Measurements from ENCODE around the gene TSC2. TPM values are rescaled to one million over a fixed set of nuclear protein-coding genes. Genes with fewer than 3 reads are reported as not detected.
A peak's percentile ranks its signal among the peaks of the same experiment; 100 is the strongest.
"Not testable (repeated sequence)": the region's sequence is repeated elsewhere in the genome, so short reads cannot be mapped to it uniquely, and the experiment has no call there.

Gene TSC2
- total and polyA plus RNA-seq, 9 of the 15 experiments (the other 6 are each of a cell fraction or from before 2014, with no cell fraction given) = 1.3 to 68.1 (median 16.6) TPM

GRCh38 chr16:2121325-2121724 is 73.5 kb downstream of the TSC2 start:
- H3K27ac ChIP-seq (ENCODE audit: extremely low read depth, low read depth, low read length); H3K9ac ChIP-seq (ENCODE audit: insufficient read depth in 1 of 2, low read depth in 2 of 2, low read length in 2 of 2); BruUV-seq (replicated peaks); H3K79me2 ChIP-seq (ENCODE audit: control insufficient read depth, insufficient read depth, low read length); H3K4me2 ChIP-seq (ENCODE audit: insufficient read depth, low read length); H2AFZ ChIP-seq (ENCODE audit: low read depth, low read length); in situ Hi-C loops (cut with MboI); H3K9me3 ChIP-seq (replicated peaks; ENCODE audit: control insufficient read depth, insufficient read depth, low read depth, low read length); H3K9me1 ChIP-seq (ENCODE audit: control insufficient read depth, insufficient read depth, low read length); intact Hi-C loops (cut with micrococcal nuclease); H3K4me3 ChIP-seq; H3K36me3 ChIP-seq (ENCODE audit: control insufficient read depth, insufficient read depth, low read length); H4K20me1 ChIP-seq (replicated peaks; ENCODE audit: control insufficient read depth, insufficient read depth, low read length); H3K27me3 ChIP-seq (ENCODE audit: control insufficient read depth in 2 of 2, insufficient read depth in 2 of 2, low read length in 2 of 2): not testable (repeated sequence)
- H3K4me1 ChIP-seq (replicated peaks in 1 of 2; ENCODE audit: control insufficient read depth in 2 of 2, insufficient read depth in 2 of 2, low read length in 2 of 2) = peaks cover 0 to 44% of the 10 kb centered on the region in 2 experiments; a peak in 2 of 5 replicates
- TF ChIP-seq SMC3 (conservative IDR thresholded peaks at IDR 0.05; ENCODE audit: insufficient read depth, low read depth, low read length) (0 out of 2 replicates have a peak, but pooled peaks have one; percentile 16), RAD21 (CRISPR knock-in tag; conservative IDR thresholded peaks at IDR 0.05 in 1 of 2, IDR thresholded peaks at IDR 0.05 in 1 of 2) (peak; percentile 18 to 47; a peak in 2 of 4 replicates), CTCF (IDR thresholded peaks at IDR 0.05 in 2 of 3, conservative IDR thresholded peaks at IDR 0.05 in 1 of 3; ENCODE audit: insufficient read depth in 2 of 3, low read depth in 1 of 3, low read length in 3 of 3) (peak; percentile 34 to 45 (median 42); a peak in 3 of 6 replicates)
- TF ChIP-seq, protein P1, sequence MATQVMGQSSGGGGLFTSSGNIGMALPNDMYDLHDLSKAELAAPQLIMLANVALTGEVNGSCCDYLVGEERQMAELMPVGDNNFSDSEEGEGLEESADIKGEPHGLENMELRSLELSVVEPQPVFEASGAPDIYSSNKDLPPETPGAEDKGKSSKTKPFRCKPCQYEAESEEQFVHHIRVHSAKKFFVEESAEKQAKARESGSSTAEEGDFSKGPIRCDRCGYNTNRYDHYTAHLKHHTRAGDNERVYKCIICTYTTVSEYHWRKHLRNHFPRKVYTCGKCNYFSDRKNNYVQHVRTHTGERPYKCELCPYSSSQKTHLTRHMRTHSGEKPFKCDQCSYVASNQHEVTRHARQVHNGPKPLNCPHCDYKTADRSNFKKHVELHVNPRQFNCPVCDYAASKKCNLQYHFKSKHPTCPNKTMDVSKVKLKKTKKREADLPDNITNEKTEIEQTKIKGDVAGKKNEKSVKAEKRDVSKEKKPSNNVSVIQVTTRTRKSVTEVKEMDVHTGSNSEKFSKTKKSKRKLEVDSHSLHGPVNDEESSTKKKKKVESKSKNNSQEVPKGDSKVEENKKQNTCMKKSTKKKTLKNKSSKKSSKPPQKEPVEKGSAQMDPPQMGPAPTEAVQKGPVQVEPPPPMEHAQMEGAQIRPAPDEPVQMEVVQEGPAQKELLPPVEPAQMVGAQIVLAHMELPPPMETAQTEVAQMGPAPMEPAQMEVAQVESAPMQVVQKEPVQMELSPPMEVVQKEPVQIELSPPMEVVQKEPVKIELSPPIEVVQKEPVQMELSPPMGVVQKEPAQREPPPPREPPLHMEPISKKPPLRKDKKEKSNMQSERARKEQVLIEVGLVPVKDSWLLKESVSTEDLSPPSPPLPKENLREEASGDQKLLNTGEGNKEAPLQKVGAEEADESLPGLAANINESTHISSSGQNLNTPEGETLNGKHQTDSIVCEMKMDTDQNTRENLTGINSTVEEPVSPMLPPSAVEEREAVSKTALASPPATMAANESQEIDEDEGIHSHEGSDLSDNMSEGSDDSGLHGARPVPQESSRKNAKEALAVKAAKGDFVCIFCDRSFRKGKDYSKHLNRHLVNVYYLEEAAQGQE (IDR thresholded peaks at IDR 0.05; ENCODE audit: borderline replicate concordance) = peak; percentile 40; the same call in 1 of the 2 replicates
- TF ChIP-seq, protein P1 (CRISPR knock-in tag; IDR thresholded peaks at IDR 0.05; ENCODE audit: low read depth) = not testable (repeated sequence)
- CTCF ChIA-PET (ENCODE audit: low intra/inter-chr PET ratio) = interaction anchor here (1.2 kb wide), 1 partner anchor 32 kb away, joined by 6 read pairs; no protein-coding TSS in a partner anchor
- 9% methylated on average over 5 of the region's 9 CpGs for WGBS (ENCODE audit: insufficient coverage, low coverage, missing lambda C conversion rate)
- ATAC-seq (peak; percentile 84), DNase-seq (ENCODE audit: extremely low read depth in 1 of 4, low spot score in 3 of 4) (peak in 1 of 4 experiments; percentile 52), FAIRE-seq (peak; percentile 84)
- POLR2A ChIA-PET = interaction anchor here (0.9 to 1.0 kb wide), 2 partner anchors 30 to 34 kb away, joined by 3 to 4 read pairs; partner anchors contain the start of gene TRAF7

All from K562 (cell line).